Measurements from ENCODE around the gene JMJD6.

GRCh38 chr17:76744747-76745146, 18.3 kb upstream of the JMJD6 start:
- TF ChIP-seq EP300 (IDR thresholded peaks at IDR 0.05) (no peak), CTCF (IDR thresholded peaks at IDR 0.05) (no peak), POLR2AphosphoS5 (IDR thresholded peaks at IDR 0.05) (no peak), POLR2A (IDR thresholded peaks at IDR 0.05) (no peak)
